Measurements from ENCODE around the gene CNTN4.
"Not testable (repeated sequence)": the region's sequence is repeated elsewhere in the genome, so short reads cannot be mapped to it uniquely, and the experiment has no call there.

CNTN4 gene

DNA sequence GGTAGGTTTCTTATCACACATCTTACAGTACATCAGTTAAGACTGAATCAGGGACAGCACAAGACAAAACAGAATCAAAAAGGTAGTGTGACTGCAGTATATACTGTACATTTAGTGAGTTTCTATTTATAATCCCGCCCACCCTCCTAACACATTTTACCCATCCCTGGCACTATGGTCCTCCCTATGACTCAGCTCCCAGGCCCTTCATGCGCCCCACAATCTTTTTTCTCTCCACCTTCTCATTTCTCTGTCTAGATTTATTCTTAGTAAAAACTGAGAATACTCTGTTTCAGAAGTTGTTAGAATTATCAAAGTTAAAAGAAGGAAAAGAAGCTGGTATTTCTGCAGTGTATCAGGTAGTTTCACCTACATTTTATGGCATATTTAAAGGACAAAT lies 427.3 kb downstream of the CNTN4 start:
- DNase-seq: no peak

DNA sequence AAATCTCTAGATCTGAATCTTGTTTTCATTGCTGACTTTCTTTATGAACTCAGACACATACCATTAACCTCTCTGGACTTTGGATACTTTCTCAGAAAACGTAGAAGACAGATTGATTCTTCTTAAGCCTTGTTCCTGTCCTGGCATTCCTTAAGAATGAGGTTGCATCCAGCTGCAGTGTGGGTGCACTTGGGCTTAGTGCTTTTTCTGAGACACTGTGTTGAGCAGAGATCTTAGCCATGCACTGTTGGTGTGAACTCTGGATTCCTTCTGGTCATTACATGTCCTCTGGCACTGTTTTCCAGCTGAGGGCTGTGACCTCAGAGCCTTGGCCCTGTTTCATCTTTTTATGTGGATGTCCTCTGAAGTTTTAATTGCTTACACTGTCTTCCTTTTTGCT lies 428.3 kb downstream of the CNTN4 start:
- DNase-seq: no peak

DNA sequence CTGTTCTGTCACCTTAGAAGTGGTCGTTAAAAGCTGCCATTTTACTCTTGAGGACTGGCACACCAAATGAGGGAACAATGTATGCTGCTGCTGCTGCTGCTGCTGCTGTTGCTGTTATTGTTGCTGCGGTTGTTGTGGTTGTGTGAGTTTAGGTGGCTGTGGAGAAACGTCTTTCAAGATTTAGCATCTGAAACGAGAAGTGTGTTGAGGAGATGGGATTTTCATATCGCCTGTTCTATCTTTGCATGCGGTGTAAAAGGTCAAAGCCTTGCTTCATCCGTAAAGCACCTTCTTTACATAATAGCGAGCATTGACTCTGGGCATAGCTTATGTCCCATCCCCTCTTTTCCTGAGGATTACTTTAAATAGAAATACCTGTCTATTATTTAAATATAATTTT lies 428.7 kb downstream of the CNTN4 start:
- DNase-seq: not testable (repeated sequence)

GRCh38 chr3:2534767-2535166 lies 436.1 kb downstream of the CNTN4 start:
- DNase-seq: not testable (repeated sequence)

GRCh38 chr3:2535206-2535605 lies 436.5 kb downstream of the CNTN4 start:
- no peak for DNase-seq

GRCh38 chr3:2536575-2536974 lies 437.9 kb downstream of the CNTN4 start:
- no peak for DNase-seq

DNA sequence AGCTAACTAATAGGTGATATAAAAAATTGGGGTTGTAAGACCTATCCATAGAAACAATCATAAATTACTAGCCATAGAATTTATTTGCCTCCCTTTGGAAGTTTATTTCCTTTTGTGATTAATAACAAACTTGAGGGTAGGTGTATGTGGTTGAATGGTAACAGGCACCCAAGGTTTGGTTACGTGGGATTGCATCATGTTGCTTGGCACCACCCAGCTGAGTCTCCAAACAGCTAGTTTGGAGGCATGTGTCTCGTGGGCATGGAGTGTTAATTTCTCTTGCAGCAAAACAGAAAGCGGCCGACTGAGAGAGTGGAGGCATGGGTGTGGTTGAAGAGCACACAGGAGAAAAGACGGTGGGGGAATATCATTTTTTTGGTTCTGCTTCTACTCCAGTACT lies 441.4 kb downstream of the CNTN4 start:
- no peak for DNase-seq

- DNase-seq: no peak
Observed at GRCh38 chr3:2543247-2543646, 444.6 kb downstream of the CNTN4 start.

- no peak for DNase-seq
Observed at GRCh38 chr3:2544212-2544611, 445.5 kb downstream of the CNTN4 start.

- no peak for DNase-seq
Observed at GRCh38 chr3:2544718-2545117, 446.1 kb downstream of the CNTN4 start.

- DNase-seq: no peak
Observed at GRCh38 chr3:2547049-2547448, 448.4 kb downstream of the CNTN4 start.

- no peak for DNase-seq
Observed at GRCh38 chr3:2554656-2555055, 456.0 kb downstream of the CNTN4 start.

DNA sequence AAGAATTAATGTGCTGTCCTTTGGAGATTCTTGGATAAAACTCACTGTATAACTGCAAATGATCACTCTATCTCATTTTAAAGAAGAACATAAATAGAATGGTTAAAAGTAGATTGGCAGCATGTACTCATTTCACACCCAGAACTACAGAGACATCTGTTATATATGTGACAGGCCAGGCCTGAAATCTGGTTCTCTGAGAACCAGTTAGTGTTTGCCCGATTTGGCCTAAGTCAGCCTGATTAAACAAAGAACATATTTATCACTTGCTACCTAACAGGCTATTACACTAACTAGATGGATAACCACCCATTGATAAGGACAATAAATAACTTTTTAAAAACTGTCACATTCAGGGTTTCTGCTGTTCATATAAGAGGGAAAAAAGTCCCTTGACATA lies 460.1 kb downstream of the CNTN4 start:
- no peak for DNase-seq

DNA sequence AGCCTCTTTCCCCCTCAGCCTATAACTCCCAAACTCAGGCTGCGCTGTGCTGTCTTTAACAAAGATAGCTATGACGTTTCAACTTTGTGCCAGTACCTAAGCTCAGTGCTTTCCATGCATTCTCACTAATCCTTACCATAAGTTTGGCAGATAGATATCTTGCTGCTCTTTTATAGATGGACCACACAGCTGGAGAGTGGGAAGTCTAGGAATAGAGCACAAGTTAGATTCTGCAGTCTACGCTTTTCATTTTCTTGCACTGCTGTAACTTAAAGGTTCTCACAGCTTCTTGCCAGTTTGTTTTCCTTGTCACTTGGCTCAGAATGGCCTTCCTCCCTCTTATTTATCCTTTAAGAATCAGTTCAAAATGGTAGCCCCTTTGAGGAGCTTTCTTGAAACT lies 468.8 kb downstream of the CNTN4 start:
- DNase-seq: no peak

DNA sequence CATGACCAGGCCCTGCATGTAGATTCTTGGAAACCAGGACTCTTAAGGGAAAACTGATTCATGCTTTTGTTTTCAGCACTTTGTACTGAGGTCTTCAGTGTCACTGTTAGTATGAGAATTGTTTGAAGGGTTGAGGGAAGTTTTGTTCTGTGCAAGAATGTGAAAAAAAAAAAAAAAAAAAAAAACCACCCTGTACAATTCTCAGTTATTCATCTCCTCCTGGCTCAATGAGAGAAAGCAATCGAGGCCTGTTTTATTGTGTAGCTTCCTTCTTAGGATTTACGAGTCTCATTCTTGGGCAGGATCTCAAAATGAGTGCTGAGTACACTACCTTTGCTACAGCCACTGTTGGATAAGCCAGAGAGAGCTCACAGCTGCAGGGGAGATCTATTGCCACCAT lies 469.5 kb downstream of the CNTN4 start:
- no peak for DNase-seq

DNA sequence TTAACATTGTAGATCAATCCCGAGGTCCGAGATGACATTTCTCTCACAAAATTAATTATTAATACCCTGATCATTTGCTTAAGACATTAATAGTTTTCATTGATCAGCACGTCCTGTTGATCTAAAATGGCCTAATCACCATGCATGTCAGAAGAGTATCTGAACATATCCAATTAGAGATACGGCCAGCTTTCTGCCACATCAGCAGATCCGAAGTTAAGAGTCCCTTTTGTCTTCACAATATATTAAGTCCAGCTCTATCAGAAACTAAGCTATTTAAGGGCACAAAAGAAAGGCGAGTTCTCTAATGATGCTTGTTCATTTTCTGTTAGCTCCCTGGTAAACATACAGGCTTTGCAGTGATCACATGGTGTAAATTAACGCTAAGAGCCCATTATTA lies 470.3 kb downstream of the CNTN4 start:
- DNase-seq: no peak

- DNase-seq: no peak
Observed at GRCh38 chr3:2577571-2577970, 478.9 kb downstream of the CNTN4 start.

GRCh38 chr3:2578560-2578959 lies 479.9 kb downstream of the CNTN4 start:
- no peak for DNase-seq

- no peak for DNase-seq
Observed at GRCh38 chr3:2579206-2579605, 480.5 kb downstream of the CNTN4 start.

DNA sequence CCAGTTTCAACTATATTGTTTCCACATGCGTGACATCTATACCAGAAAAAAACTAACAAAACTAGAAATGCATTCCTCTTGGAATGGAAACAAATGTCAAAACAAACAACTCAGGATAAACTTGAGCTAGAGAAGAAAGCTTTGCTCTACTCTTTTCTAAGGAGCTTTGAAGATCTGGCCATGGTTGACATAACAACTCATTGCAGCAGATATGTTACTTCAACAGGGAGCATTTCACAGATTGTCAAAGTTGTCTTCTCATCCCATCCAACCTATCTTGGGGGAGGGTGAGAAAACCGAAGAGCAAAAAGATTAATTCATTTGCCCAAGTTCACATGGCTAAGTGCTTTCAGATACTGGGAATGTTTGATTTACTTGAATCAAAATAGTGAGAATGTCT lies 484.4 kb downstream of the CNTN4 start:
- no peak for DNase-seq

DNA sequence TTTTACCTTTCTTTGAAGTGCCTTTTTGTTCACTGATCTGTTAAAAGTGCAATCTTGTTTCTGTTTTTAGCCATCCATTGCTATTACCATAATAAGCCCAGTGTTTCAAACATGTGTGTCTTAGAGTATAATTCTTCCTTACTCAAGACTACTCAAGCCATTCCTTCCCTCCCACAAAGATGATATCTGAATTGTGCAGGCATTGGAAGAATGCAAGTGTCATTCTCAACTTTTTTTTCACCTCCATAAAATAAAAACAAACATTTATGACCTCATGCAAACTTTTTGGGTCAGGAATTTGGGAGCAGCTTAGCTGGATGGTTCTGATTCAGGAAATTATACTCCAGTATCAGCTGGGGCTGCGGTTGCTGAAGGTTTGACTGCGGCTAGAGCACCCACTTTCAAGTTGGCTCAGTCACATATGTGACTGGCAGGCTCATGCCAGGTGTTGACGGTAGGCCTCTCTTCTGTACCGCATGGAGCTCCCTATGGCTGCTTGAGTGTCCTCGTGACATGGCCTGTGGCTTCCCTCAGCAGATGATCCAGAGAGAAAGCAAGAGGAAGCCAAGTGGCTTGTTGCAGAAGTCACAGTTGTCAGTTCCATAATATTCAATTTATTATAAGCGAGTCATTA lies 490.8 kb downstream of the CNTN4 start:
- no peak for DNase-seq

- no peak for DNase-seq
Observed at GRCh38 chr3:2595486-2595885, 496.8 kb downstream of the CNTN4 start.

DNA sequence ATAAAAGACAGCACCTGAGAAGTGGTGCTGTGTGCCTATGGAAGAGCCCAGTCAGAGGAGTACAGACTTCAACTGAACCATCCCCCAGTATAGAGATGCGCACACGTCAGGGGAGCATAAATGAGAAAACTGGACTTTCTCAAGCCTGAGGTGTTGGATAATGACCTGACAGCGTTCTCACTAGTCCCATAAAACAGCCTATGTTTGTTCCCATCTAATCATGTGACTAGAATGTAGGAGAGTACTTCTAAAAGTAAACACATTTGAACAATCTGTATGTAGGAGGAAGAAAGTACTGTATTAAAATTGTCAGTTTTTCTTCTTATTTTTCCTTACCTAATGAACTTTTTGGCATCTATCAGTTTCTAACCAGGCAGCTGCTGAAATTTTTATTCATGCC lies 498.9 kb downstream of the CNTN4 start:
- DNase-seq: no peak

DNA sequence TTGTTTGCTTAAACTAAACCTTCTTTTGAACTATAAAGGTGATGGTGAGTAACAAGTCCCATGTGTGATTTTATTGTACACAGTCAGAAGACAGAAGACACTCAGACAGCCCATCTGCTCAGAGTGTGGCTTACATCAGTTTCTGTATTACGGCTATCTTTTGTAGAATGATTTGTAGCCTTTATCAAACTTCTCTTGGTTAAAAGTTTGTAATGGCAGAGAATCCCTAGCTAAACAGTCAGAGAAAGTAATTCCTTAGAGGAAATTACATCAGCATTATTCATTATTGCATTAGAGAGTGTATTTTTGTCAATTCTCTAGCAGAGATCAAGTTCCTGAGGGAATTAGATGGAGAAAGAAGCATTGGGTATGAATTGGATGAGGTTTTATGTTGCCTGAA lies 500.8 kb downstream of the CNTN4 start:
- DNase-seq: no peak

DNA sequence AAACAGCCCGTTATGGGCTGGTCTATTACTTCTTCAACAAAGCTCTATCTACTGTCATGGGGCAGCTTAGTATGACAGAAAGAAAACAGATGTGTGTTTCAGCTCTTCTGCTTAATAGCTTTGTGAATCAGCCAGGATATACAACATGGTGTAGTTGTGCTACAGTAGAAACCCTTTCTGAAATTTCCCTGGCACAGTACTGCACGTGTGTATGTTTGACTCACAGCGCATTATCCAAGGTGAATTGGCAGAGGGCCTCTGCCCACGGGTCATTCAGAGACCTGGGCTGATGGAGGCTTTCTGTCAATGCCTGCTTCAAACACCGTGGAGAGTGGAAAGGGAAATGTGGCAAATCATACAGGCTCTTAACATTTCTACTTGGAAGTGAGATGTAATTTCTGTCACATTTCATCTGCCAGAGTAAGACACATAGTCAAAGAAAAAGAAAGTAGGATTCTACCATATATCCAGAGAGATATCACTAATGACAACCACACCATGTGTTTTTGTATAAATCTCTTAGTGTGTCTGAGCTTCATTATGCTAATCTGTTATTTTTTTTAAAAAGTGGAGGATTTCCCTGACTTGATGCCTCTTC lies 505.1 kb downstream of the CNTN4 start:
- DNase-seq: no peak
